GM18909 (cell line): ENCODE data around the gene BMPR2.
"Not testable (repeated sequence)": the region's sequence is repeated elsewhere in the genome, so short reads cannot be mapped to it uniquely, and the experiment has no call there.

ENCODE experiments used
- ATAC-seq: cut with Tn5 transposase; IDR thresholded peaks from one replicate; pipeline ENCODE4 v1.9.1; 2021; ENCODE audit warnings: mild to moderate bottlenecking; ENCODE audit not compliant: unreplicated experiment, poor library complexity

Gene BMPR2

DNA sequence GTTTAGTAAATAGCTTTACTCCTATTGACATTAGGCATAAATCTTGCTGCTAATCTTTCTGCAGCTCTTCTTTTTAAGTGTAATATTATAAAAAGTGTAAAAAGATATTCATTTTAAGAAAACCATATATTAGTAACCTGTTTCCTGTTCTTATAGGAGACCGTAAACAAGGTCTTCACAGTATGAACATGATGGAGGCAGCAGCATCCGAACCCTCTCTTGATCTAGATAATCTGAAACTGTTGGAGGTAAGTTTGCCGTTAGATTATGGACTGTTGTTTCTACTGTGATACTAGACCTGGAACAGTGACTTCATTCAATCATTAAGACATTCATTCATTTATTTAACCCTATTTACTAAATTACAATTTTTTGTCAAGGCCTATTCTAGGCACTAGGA lies 138.6 kb downstream of the BMPR2 start:
- no peak for ATAC-seq

DNA sequence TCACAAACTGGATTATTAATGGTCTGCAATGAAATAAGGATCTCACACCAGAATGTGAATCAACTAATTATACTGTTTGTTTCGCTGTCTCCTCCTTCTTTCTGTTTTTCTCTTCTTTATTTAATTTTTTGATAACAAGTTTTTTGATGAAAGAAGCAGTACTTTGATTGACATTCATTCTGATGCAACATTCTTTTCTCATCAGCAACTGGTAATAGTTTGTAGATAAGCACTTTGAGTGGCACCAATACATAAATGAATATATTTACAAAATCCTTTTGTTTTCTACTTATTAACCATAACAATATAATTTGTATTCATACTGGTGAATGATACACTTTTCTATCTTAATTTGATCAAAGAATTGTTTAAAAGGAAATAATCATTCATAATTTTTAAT lies 143.3 kb downstream of the BMPR2 start:
- ATAC-seq: no peak

DNA sequence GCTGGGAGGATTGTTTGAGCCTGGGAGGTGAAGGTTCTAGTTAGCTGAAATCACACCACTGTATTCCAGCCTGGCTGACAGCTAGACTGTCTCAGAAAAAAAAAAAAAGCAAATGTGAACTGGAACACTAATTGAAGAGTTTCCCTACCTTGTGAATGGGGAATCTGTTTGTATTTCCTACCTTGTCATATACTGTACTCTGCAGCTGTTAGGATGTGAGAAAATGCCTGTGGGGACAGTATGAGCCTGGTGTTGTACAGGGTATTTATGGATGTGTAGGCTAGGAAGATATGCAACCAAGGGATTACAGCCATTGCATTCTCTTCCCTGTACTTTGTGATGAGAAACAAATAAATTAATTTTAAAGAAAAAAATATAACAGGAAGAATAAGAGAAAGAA lies 145.3 kb downstream of the BMPR2 start:
- ATAC-seq: no peak

DNA sequence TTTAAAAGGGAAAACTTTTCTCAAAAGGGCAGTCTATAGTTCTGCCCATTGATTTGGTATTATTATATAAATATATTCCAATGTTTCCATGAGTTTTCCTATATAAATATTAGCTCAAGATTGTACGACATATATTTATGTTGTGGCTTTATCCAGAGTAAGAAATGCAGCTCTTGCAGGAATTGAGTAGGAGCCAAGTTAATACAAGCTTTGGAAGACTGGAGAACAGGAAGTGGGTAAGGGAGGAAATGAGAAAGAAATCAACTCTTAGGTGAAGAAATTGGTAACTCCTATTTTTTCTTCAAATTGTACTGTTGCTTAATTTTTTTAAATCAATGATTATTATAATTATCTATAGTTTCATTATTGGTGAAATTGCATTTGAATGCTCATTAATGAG lies 153.3 kb downstream of the BMPR2 start:
- ATAC-seq: no peak

DNA sequence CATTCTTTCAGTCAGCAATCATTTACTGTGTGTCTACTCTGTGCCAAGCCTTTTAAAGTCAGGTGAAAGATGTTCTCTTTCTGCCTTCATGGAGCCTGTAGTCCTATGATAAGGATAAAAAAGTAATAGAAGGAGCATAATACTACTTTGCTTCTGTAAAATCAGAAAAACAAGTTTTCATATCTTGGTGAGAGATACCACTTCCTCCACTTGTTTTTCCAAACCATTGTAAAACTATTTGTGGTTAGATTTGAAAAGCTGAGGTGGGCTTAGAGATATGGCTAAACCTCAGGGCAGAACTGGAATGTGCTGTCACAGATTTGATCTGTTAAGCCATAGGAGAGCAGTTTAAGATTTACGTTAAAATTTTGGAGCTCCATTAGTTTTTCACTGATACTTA lies 153.9 kb downstream of the BMPR2 start:
- no peak for ATAC-seq

DNA sequence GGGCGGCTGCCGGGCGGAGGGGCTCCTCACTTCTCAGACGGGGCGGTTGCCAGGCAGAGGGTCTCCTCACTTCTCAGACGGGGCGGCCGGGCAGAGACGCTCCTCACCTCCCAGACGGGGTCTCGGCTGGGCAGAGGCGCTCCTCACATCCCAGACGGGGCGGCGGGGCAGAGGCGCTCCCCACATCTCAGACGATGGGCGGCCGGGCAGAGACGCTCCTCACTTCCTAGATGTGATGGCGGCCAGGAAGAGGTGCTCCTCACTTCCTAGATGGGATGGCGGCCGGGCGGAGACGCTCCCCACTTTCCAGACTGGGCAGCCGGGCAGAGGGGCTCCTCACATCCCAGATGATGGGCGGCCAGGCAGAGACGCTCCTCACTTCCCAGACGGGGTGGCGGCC lies 159.2 kb downstream of the BMPR2 start:
- ATAC-seq: not testable (repeated sequence)

DNA sequence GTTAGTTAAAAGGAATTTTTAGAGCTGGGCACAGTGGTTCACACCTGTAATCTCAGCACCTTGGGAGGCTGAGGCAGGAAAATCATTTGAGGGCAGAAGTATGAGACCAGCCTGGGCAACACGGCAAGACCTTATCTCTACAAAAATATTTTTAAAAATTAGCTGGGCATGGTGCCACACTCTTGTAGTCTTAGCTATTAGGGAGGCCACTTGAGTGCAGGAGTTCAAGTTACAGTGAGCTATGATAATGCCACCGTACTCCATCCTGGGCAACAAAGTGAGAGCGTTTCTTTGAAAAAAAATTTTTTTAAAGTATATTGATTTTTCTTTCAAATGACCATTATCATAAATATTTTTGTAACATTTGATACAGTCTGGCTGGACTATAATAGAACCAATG lies 165.0 kb downstream of the BMPR2 start:
- no peak for ATAC-seq

DNA sequence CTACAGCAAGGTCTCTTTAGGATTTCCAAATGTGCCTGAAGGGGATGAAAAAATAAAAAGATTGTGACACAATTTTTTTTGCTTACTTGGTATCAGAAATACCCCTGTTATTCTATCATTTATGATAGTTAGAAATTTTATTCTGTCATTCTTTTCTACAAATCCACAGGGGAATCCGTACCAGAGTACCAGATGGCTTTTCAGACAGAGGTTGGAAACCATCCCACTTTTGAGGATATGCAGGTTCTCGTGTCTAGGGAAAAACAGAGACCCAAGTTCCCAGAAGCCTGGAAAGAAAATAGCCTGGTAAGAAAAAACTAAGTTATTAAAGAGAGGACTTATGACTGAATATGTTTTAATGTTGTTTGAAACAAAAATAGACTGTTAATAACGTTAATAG lies 166.0 kb downstream of the BMPR2 start:
- no peak for ATAC-seq

DNA sequence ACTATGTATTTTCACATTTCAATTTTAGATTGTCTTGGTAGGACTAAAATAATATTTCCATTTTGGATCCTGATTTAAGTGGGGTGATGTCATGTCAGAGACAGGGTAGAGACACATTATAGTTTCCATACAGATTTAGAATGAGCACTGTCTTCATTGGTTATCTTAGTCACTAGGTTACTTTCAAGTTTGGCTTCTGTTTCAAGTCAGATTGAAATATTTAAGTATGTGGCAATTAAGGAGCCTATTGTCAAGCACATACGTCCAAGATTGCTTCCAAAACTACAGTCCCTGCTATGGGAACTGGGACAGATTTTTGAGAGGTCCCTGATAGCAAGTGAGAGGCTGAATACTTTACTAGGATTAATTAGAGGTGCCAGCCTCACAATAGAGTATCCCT lies 169.4 kb downstream of the BMPR2 start:
- ATAC-seq: no peak

DNA sequence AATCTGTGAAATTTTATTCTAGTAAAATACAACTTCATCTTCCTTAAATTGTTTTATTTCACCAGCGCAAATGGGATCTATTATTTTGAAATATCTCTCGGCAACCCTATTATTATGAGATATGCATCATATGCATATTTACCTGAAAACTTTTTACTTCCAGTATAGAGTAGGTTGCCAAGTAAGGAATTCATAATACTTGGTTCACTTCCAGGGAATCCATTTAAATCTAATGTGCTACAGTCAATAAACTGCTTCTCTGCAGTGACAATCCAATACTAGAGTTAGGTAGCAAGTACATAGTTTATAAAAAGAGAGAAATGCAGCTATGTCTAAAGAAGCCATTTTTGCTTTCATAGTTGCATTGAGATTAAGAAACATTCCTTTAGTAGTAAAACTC lies 169.8 kb downstream of the BMPR2 start:
- ATAC-seq: no peak

DNA sequence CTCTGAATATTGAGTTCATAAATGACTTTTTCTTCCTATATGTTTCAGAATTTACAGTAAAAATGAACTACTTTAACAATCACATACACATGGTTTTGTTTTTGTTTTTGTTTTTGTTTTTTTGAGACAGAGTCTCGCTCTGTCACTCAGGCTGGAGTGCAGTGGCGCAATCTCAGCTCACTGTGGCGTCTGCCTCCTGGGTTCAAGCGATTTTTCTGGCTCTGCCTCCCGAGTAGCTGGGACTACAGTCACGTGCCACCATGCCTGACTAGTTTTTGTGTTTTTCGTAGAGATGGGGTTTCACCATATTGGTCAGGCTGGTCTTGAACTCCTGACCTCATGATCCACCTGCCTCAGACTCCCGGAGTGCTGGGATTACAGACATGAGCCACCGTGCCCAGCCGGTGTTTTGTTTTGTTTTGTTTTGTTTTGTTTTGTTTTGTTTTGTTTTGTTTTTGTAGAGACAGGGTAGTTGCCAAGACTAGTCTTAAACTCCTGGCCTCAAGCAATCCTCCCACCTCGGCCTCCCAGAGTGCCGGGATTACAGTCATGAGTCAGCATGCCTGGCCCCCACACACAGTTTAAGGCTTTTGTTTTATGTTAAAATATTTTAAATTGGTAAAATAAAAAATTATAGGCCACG lies 170.5 kb downstream of the BMPR2 start:
- ATAC-seq: not testable (repeated sequence)

DNA sequence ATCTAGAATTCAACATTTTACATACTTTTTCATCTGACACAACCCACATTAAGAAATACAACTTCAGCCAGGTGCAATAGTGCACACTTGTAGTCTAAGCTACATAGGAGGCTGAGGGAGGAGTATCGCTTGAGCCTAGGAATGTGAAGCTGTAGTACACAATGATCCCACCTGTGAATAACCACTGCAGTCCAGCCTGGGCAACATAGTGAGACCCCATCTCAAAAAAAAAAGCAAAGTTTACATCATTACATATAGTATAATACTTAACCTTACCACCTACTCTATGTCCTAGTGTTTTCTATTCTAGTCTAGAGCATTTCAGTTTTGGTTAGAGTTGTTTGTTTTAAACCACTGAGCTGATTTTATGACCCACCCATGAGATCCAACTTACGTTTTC lies 172.1 kb downstream of the BMPR2 start:
- no peak for ATAC-seq

DNA sequence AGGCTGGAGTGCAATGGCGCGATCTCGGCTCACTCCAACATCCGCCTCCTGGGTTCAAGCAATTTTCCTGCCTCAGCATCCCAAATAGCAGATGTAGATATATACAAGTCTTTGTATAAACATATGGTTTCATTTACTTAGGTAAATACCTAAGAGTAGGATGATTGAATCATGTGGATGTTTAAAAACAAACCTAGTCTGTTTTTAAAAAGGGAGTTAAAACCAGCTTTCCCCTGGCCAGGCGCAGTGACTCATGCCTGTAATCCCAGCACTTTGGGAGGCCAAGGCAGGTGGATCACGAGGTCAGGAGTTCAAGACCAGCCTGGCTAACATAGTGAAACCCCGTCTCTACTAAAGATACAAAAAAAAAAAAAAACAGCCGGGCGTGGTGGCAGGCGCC lies 174.9 kb downstream of the BMPR2 start:
- ATAC-seq: not testable (repeated sequence)

DNA sequence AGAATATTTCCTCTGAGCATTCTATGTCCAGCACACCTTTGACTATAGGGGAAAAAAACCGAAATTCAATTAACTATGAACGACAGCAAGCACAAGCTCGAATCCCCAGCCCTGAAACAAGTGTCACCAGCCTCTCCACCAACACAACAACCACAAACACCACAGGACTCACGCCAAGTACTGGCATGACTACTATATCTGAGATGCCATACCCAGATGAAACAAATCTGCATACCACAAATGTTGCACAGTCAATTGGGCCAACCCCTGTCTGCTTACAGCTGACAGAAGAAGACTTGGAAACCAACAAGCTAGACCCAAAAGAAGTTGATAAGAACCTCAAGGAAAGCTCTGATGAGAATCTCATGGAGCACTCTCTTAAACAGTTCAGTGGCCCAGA lies 179.2 kb downstream of the BMPR2 start:
- ATAC-seq: no peak

DNA sequence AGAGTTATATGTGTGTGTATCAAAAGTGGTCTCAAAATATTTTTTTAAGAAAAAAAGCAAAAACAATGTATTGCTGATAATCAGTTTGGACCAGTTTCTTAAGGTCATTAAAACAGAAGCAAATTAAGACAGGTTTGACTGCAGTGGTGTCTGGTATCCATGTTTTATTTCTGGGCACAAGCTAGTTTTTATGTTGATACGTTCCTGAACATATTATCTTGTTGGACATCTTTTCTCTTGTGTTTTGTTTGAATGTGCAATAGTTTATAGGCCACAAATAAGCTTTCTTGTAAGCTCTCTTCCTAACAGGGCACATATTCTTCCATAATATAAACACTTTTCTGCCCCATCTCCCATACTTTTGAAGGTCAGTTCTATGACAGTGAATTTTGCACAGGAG lies 184.1 kb downstream of the BMPR2 start:
- no peak for ATAC-seq

DNA sequence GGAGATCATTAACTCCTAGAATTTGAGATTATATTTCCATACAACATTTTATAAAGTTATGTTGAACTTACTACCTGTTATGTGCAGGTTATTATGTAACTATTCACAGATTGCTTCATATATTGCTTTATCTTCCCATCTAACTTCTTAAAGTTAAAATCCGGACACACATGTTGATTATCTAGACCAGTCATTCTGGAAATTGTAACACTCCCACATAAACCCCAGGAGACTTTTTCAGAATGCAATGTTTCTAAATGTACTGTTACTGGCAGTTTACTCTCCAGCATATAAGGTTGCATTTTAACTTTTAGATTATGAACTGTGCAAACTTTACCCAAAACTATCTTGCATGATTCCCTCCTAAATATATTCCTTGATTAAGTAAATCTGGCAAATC lies 188.1 kb downstream of the BMPR2 start:
- no peak for ATAC-seq

DNA sequence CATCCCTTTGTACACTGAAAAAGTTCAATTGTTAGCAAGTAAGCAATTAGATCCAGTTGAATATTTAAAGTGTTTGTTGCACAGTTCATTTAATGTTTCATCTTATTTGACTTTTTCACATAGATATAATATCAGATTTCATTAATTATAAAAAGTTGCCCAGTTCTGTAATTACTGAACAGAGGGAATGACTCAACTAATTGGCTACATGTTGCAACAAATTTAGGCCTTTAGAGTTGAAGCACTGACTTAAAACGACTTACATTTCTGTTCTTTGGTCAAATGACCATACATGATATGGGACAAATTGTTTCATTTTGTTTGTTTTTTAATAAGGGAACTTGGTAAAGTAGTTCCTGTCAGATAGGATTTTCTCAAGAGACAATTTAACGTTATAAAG lies 190.2 kb downstream of the BMPR2 start:
- ATAC-seq: no peak

DNA sequence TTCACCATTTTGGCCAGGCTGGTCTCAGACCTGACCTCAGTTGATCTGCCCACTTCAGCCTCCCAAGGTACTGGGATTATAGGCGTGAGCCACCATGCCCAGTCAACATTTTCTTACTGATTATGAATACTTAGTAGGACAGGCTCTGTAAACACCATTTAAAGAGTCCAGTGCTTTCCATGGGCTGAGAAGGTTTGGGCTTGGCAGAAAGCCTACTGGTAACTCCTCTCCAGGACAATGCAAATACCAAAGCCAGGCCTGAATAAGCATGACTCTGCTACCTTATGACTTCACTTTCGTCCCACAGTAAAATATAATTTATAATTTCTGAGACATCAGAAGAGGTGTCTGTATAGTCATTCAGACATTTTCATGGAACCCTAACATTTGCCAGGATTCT lies 198.4 kb downstream of the BMPR2 start:
- ATAC-seq: no peak

DNA sequence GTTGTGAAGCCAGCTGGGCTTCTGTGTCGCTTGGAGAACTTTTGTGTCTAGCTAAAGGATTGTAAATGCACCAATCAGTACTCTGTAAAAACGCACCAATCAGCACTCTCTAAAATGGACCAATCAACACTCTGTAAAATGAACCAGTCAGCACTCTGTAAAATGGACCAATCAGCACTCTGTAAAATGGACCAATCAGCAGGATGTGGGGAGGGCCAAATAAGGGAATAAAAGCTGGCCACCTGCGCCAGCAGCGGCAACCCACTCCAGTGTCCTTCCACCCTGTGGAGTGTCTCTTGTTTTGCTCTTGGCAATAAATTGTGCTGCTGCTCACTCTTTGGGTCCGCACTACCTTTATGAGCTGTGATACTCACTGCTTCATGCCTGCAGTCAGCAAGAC lies 199.1 kb downstream of the BMPR2 start:
- not testable (repeated sequence) for ATAC-seq

DNA sequence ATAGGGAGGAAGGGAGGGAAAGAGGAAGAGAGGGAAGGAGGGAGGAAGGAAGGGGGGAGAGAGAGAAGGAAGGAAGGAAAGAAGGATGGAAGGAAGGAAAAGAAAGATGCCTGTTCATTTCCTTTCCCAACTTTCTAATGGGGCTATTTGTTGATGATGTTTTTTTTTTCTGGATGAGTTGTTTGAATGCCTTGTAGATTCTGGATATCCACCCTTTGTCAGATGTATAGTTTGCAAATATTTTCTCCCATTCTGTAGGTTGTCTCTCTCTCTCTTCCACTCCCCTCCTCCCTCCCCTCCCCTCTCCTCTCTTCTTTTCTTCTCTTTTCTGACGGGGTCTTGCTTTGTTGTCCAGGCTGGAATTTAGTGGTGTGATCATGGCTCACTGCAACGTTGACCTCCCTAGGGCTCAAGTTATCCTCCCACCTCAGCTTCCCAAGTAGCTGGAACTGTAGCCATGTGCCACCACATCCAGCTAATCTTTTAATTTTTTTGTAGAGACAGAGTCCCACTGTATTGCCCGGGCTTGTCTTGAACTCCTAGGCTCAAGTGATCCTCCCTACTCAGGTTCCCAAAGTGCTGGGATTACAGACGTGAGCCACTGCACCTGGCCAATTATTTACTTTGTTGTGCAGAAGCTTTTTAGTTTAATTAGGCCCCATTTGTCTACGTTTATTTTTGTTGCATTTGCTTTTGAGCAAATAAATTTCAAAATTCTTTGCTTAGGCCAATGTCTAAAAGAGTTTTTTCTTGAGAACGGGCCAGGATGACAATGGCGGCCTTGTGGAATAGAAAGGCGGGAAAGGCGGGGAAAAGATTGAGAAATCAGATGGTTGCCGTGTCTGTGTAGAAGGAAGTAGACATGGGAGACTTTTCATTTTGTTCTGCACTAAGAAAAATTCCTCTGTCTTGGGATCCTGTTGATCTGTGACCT lies 201.4 kb downstream of the BMPR2 start:
- no peak for ATAC-seq

DNA sequence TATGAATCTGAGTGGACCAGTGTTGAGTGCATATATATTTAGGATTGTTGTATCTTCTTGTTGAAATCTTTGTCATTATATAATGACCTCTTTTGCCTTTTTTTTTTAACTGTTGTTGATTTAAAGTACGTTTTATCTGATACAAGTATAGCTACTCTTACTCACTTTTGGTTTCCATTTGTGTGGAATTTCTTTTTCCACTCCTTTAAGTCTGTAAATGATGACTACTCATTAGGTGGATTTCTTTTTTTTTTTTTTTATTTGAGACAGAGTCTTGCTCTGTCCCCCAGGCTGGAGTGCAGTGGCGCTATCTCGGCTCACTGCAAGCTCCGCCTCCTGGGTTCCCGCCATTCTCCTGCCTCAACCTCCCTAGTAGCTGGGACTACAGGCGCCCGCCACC lies 206.7 kb downstream of the BMPR2 start:
- ATAC-seq: not testable (repeated sequence)

DNA sequence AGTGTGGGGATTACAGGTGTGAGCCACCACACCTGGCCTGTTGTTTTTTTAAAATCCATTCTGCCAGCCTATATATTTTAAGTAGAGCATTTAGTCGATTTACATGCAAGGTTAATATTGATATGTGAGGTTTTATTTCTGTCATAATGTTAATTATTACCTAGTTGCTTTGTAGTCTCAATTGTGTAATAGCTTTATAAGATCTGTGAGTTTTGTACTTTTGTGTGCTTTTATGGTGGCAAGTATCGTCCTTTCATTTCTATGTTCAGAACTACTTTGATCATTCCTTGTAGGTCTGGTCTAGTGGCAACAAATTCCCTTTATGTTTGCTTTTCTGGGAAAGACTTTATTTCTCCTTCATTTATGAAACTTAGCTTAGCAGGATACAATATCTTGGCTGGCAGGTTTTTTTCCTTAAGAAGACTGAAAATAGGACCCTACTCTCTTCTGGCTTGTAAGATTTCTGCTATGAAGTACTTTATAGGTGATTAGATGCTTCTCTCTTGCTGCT lies 207.6 kb downstream of the BMPR2 start:
- no peak for ATAC-seq
